ENCODE results near the gene FAM3A. TPM values are rescaled to one million over a fixed set of nuclear protein-coding genes. Genes with fewer than 3 reads are reported as not detected.

The FAM3A gene
- total and polyA plus RNA-seq, 2 of the 8 experiments (the other 6 are each of a cell fraction or from before 2014, with no cell fraction given), result 16.2 to 18.6 TPM

DNA sequence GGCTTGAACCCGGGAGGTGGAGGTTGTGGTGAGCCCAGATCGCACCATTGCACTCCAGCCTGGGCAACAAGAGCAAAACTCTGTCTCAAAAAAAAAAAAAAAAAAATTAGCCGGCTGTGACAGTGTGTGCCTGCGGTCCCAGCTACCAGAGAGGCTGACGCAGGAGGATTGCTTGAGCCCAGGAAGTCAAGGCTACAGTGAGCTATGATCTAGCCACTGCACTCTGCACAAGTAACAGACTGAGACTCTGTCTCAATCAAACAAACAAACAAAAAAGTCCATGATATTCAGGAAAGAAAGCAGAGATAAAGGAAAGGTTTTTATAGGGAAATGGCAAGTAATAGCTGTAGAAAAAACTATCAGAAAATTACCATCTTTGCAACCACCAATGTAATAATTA, 34.8 kb downstream of the FAM3A start (continued):
- no peak for TF ChIP-seq USF2 (IDR thresholded peaks at IDR 0.05; ENCODE audit: low read length)
- no peak for TF ChIP-seq KDM5A (IDR thresholded peaks at IDR 0.05; ENCODE audit: low read length)
- no peak for TF ChIP-seq SP1 (IDR thresholded peaks at IDR 0.05; ENCODE audit: low read depth, low read length)
- no peak for TF ChIP-seq TBP (IDR thresholded peaks at IDR 0.05; ENCODE audit: low read depth, low read length)
- TF ChIP-seq RNF2 (IDR thresholded peaks at IDR 0.05; ENCODE audit: borderline replicate concordance, low read depth, low read length, missing control alignments, poor library complexity, severe bottlenecking), result no peak
- TF ChIP-seq GTF2F1 (IDR thresholded peaks at IDR 0.05; ENCODE audit: borderline replicate concordance, low read depth, low read length), result no peak

Measured in H1 (cell line).